HG03457 (cell line): ENCODE results near the gene AAK1.
"Not testable (repeated sequence)": the region's sequence is repeated elsewhere in the genome, so short reads cannot be mapped to it uniquely, and the experiment has no call there.

Source experiments
- ATAC-seq: cut with Tn5 transposase; IDR thresholded peaks from one replicate; pipeline ENCODE4 v1.9.1; 2021; ENCODE audit warnings: moderate number of reproducible peaks; ENCODE audit not compliant: unreplicated experiment

AAK1 gene

DNA sequence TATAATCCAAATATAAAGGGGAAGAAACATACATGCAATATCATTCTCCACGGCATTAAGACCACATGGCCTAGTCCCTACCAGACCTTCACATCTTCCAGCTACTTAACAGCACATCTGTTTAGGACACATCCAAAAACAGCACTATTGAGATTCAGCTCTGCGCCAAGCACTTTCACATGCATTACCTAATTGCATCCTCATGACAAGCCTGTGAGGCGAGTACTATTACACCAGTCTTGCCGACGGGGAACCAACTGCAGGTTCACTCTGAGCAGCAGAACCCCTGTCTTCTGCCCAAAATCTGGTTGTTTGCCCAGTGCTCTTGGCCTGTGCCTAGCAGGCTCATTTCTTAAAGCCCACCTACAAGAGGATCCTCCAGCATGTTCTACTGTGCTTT, 66.7 kb downstream of the AAK1 start:
- no peak for ATAC-seq

DNA sequence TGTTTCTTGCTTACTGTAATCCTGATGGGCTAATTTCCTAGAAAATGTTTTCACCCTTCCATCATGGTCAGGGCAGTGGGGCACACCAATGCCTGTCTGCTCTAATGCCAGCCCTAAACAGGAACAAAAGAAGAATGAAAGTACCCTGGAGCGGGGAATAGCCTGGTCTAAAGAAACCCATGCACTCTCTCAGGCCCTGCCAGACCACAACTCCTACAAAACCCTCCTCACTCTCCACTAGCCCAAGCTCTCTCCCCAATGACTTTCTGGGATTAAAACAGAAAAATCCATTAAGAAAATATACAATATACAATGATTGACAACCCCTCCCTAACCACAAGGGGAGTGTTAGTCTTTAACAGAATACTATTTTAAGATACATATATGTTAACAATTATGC, 67.6 kb downstream of the AAK1 start:
- no peak for ATAC-seq

DNA sequence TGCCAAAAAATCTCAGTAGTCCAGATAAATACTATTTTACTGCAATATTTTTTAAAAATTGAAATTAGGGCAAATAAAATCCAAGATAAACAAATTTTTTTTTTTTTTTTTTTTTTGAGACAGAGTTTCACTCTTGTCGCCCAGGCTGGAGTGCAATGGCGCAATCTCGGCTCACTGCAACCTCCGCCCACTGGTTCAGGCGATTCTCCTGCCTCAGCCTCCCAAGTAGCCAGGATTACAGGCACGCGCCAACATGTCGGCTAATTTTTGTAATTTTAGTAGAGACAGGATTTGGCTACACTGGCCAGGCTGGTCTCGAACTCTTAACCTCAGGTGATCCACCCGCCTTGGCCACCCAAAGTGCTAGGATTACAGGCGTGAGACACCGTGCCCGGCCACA, 68.2 kb downstream of the AAK1 start:
- ATAC-seq, result not testable (repeated sequence)

DNA sequence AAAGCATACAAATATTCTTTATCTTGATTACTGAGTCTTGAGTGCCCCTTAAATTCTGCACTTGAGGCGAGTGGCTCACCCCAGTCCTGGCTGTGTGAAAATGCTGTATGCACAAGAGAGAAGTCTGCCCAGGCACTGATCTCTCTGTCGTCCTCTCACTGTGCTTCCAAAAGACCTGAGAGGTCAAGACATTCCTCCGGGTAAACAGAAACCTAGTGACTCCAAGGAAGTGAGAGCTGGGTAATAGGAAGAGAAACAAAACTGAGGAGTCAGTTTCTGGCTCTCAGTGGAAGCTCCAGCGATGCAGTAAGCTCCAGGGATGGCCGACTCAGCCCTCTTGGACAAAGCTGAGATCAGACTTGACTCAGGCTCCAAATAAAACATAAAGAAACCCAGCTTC, 70.9 kb downstream of the AAK1 start:
- ATAC-seq, result no peak

DNA sequence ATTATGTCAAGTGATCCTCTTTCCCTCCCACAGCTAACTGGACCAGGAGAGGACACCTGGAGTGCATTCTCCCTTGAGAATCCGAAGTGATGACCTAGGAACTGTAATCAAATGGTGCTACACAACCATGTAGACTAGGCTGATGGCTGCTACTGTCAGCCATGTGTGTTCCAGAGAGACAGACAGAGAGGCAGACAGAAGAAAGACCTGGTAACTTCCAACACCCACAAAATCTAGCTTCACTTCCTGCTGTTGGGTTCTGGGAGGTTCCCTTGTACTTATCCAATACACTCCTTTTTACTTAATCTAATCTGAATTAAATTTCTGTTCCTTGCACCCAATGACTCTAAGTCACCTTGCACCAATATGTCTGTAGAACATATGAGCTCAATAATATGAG, 72.3 kb downstream of the AAK1 start:
- ATAC-seq, result no peak

DNA sequence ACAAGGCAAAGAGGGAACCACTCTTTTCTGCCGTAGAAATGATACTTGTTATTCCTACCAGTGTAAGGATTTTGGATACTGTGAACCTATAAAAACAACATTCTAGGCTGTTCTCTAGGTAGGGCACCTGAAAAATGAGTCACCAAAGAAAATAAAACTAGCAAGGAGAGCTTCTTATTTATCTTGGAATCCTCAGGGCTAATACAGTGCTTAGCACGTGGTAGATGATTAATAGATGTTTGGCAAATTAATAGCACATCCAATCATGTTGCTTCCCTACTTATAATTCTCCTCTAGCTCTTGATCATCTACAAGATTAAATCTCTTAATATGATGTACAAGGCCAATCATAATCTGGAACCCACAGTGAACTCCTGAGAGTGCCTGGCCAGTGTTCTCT, 73.1 kb downstream of the AAK1 start:
- no peak for ATAC-seq

DNA sequence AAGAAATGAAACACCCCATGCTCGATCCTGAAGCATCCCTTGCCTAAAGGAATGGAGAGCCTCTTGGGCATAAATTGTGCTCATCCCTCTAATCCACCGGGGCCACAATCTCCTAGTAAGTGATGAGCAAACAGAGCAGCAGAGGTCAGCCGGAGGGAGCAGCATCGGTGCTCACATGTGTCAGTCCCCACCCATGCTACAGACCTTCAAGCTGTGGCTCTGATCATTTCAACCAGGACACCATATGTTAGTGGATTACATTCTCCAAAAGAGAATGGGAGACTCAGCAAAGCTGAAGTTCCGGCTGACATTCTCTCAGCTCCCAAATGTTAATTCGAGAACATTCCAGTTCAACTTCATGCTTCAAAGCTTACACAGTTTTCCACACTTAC, 75.6 kb downstream of the AAK1 start:
- no peak for ATAC-seq

DNA sequence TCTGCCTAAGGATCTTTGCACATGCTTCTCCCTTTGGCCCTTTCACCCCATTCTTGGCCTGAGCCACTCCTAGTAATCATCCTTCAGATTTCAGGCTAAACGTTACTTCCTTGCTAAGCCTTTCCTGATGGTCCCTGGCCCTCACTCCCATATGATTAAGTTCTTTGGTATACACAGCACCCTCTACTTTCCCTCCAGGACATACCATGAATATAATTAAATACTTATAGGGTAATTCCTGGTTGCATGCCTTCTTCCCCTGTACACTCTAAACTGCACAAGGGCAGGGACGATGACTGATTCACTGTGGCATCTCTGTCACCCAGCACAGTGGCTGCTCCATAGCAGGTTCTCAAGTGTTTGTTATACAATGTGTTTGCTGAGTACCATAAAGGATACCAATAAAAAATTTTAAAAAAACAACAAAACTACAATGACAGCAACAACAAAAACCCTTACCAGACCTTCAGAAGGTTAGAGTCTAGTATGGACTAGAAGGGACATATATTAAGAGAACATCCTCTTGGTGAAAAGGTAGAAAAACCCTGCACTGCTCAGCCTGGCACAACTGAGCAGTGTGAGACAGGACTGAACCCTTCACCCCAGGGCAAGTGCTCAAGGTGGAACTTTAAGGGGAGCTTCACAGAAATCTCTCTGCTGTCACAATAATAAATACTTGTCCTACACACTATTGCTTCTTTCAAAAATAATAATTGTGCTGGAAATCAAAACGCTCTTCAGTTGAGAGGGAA, 76.2 kb downstream of the AAK1 start:
- no peak for ATAC-seq

DNA sequence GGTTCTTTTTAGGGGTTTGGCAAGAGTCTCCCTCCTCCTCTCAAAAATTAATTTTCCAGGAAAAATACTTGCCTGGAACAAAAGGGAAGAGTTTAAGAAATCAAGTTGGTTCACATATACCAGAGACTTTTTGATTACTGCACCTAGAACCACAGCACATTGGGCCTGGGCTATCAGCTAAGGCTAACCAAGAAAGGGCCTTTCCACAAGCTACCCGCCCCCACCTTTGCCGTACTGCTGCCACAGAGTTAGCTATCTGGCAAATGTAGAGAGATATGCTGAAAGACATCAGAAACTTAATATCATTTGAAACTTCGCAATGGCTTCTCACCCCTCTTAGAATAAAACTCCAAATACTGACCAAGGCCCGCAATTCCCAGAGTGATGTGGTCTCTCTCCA, 76.9 kb downstream of the AAK1 start:
- no peak for ATAC-seq

DNA sequence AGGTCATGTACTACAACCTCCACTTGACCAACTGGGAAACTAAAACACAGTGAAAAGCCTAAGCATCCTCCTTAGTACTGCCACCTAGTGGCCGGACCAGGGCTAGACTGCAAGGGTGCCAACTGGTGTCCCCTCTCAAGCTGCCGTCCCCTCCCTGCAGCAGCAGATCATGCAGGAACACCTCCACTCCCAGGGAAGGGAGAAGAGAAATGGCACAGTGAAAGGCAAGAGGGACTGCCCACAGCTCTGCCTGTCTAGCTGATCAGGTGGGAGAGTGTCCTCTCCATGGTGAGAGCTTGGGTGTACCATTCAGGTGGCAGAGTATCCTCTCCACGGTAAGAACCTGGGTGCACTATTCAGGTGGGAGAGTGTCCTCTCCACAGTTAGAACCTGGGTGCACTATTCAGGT, 78.1 kb downstream of the AAK1 start:
- no peak for ATAC-seq

DNA sequence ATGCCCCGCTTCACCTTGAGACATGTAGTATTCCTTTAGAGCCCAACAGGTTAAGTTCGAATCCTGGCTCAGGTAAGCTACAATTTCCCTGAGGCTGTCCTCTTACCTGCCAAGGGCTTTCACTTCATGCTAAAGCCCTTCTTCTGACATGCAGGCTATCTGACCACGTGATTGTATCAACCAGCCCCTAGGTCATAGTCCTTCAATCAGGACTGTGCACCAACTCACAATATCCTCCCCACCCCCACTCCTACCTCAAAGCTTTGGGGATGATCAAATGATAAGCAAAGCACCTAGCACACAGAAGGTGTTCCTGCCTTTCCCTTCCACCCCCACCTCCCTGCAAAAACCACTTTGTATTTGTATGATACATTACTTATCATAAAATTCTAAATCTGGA, 78.9 kb downstream of the AAK1 start:
- no peak for ATAC-seq

DNA sequence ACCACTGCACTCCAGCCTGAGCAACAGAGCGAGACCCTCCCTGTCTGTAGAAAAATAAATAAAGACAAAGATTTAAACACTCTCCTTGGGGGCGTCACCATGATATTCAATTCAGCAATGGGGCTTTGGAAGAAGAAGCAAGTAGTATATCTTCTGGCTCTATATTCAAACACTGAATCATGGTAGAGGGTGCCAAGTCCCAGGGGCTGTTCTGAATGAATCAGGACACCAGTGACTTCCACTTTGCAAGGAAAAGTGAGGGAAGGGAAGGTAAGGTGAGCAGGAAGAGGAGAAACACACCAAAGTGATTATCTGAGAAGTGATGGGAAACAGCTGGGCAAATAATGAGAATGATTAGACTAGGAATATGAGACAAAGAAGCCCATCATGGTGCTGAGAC, 80.5 kb downstream of the AAK1 start:
- no peak for ATAC-seq

DNA sequence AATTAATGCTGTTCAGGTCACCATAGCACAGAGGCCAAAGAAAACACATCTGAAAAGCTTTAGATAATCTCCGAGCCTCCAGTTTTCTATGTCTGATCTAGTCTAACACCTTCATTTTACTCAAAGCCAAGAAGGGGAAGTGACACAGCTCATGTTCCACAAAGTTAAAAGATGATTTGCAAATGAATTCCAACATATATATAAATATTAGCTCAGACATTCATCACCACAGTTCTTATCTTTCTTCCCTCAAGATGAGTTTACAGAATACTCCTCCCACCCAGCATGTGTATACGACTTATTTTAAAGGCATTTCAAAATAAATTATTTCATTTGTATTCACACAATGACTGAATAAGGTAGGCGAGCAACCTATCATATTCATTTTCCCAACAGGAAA, 82.4 kb downstream of the AAK1 start:
- no peak for ATAC-seq

DNA sequence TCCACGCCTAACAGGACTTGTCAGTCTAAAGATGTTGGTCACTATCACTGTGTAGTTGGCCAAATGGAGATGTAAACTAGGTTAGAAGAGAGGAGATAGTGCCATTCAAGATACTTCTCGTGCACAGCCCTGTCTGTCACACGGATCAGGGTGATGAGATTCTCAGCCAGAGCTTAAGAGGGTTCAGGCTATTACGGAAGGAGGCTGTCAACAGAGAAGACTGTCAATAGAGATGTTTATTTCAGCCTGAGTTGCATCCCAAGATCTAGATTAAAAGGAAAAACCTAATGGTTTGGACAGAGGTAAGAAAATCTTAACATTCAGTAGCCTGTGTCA, 83.4 kb downstream of the AAK1 start:
- ATAC-seq, result no peak

DNA sequence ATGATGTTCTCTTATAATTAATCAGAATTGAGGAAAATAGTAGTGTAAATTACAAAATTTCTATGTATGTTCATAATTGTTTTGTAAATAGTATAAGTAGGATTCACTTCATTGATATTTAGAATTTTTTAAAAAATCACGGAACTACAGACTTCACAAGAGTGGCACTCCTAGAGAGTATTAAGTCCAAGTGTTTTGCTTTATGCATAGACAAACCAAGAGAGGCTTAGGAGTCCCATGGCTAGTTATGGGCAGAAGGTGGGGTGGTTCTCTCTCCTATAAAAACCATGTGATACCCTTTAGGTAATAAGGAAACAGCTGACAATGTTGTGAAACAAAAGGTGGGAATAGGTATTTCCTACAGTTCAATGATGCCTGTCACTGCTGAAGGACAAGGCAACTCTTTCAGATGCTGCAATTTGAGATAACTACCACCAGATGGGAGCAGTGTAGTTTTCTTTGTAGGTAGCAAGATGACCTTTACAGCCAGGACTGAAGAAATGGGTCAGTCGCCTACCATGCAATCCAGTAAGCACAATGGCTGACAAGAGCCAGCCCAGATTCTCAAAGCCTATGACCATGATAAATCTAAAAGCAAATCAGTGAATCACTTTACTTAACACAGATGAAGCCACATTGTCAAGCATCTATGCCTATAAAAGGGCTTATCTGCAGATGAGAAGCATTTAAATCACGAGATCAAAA, 83.9 kb downstream of the AAK1 start:
- no peak for ATAC-seq

DNA sequence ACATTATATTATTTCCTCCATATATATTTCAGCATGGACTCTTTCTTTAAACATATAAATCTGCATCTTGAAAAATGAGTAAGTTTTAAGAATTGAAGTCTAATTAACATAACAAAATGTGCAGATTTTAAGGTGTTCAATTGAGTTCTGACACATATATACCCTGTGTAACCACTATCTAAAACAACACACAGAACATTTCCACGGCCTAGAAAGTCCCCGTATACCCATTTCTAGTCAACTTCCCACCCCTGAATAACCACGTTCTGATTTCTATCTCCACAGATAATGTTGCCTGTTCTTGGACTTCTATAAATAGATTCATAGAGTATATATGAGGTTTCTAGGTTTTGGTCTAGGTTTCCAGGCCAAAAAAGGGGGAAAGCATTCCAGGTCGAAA, 87.5 kb downstream of the AAK1 start:
- no peak for ATAC-seq

DNA sequence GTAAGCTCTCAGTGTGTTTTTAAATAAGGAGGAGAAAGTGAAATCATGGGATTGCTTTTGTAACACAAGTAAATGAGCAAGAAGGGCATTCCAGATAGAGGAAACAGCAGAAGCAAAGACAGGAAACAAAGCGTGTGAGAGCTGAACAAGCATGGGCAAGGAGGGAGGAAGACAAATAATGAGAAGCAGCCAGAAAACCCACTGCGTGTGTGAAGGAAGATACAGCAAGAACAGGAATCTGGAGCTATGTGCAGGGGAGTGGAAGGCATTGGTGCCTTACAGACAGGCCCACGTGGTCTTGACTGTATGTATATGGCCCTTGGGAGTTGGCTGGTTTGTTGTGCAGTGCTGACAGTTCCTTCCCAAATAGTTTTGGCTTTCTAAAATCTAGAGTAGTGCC, 88.6 kb downstream of the AAK1 start:
- ATAC-seq, result no peak

DNA sequence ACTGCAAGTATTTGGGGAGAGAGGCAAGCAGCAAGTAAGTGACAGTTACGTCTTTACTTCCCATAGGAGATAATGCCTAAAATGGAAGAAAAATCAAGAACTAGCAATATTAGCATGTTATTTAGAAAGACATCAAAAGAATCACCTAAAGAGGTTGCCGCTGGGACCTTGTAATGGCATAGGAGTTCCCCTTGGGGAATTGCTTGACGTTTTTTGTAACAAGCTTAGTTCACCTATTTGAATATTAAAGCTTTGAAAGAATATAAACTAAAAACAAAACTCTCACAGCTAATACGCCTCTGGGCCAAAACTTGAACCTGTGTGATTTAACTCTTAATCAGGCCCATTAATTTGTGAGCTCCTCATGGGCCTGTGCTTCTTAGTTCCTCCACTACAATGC, 89.0 kb downstream of the AAK1 start:
- no peak for ATAC-seq

DNA sequence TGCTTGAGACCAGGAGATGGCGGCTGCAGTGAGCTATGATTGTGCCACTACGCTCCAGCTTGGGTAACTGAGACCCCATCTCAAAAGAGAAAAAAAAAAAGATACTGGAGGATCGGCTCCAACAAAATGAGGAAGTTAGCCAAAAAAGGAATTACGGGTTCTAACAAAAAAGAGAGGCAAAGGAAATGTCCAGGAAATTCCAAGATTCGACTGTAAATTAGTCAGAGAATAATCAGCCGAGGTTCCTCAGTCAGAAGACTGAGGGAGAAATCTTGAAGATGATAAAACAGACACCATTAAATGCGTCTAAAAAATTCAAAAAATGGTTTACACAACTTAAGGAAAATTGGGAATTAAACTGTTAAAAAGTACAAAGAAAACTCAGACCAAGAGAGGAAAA, 89.5 kb downstream of the AAK1 start:
- no peak for ATAC-seq

DNA sequence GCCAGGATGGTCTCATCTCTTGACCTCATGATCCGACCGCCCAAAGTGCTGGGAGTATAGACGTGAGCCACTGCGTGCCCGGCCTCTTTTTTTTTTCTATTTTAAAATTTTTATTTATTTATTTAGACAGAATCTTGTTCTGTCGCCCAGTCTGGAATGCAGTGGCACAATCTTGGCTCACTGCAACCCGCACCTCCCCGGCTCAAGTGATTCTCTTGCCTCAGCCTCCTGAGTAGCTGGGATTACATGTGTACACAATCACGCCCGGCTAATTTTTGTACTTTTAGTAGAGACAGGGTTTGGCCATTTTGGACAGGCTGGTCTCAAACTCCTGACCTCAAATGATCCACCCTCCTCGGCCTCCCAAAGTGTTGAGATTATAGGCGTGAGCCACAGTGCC, 93.0 kb downstream of the AAK1 start:
- not testable (repeated sequence) for ATAC-seq

DNA sequence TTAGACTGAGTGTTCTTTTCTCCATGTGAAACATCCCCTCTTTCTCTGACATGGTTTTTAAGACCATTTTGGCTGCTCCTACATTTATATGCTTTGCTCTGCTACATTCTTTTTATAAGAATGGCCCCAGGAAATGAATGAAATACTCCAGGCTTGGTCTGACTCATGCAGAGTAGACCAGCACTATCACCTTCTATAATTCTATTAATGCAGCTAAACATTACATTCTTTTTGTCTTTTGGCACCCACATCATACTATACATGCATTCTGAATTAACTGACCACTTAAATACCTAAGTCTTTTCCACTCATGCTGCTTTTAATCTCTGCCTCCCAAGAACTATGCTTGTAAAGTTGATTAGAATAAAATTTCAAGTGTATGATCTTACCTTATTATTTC, 94.1 kb downstream of the AAK1 start:
- ATAC-seq, result no peak

DNA sequence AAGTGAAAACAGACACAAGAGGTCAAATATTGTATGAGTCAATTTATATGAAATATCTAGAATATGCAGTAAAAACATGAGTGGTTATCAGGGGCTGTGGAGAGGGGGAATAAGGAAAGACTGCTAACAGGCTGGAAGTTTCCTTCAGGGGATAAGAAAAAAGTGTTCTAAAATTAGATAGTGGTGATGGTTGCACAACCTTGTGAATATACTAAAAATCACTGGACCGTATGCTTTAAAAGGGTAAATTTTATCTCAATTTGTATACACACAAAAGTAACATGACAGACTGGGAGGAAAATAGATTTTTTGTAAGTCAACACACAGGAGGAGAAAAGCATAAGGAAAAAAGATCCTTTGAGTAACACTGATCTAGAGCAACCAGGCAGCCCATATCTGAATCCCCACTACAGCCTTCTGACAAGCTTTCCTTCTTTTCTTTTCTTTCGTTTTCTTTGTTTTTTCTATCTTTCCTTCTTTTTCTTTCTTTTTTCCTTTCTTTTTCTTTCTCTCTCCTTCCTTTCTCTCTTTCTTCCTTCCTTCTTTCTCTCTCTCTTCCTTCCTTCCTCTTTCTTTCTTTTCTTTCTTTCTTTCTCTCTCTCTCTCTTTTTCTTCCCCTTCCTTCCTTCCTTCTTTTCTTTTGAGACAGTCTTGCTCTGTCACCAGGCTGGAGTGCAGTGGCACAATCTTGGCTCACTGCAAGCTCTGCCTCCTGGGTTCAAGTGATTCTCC, 95.4 kb downstream of the AAK1 start:
- no peak for ATAC-seq
